ENCODE data around the gene SLC6A6.

SLC6A6 gene

GRCh38 chr3:14473411-14473891 is 71.0 kb downstream of the SLC6A6 start:
- no peak for DNase-seq

GRCh38 chr3:14474363-14475081 is 72.1 kb downstream of the SLC6A6 start:
- DNase-seq, result no peak

GRCh38 chr3:14475621-14476020 is 73.2 kb downstream of the SLC6A6 start:
- no peak for DNase-seq

- no peak for DNase-seq
Measured at GRCh38 chr3:14476583-14477265, 74.3 kb downstream of the SLC6A6 start.

GRCh38 chr3:14477311-14477935 is 75.0 kb downstream of the SLC6A6 start:
- no peak for DNase-seq

- no peak for DNase-seq
Measured at GRCh38 chr3:14478956-14479550, 76.6 kb downstream of the SLC6A6 start.

GRCh38 chr3:14479591-14479990 is 77.2 kb downstream of the SLC6A6 start:
- DNase-seq, result no peak

GRCh38 chr3:14480207-14481017 is 78.0 kb downstream of the SLC6A6 start:
- DNase-seq, result no peak

GRCh38 chr3:14481018-14481645 is 78.7 kb downstream of the SLC6A6 start:
- DNase-seq, result no peak

GRCh38 chr3:14481646-14482036 is 79.2 kb downstream of the SLC6A6 start:
- no peak for DNase-seq

GRCh38 chr3:14482271-14482721 is 79.9 kb downstream of the SLC6A6 start:
- no peak for DNase-seq

GRCh38 chr3:14483286-14483685 is 80.9 kb downstream of the SLC6A6 start:
- DNase-seq, result no peak

- no peak for DNase-seq
Measured at GRCh38 chr3:14484741-14485140, 82.3 kb downstream of the SLC6A6 start.

- DNase-seq, result no peak
Measured at GRCh38 chr3:14485981-14486380, 83.6 kb downstream of the SLC6A6 start.

- DNase-seq, result no peak
Measured at GRCh38 chr3:14486460-14486859, 84.1 kb downstream of the SLC6A6 start.

- no peak for DNase-seq
Measured at GRCh38 chr3:14487086-14487485, 84.7 kb downstream of the SLC6A6 start.

- no peak for DNase-seq
Measured at GRCh38 chr3:14487821-14488220, 85.4 kb downstream of the SLC6A6 start.

- no peak for DNase-seq
Measured at GRCh38 chr3:14488286-14489041, 86.1 kb downstream of the SLC6A6 start.

GRCh38 chr3:14489641-14490040 is 87.2 kb downstream of the SLC6A6 start:
- DNase-seq, result no peak

- no peak for DNase-seq
Measured at GRCh38 chr3:14490255-14490654, 87.8 kb downstream of the SLC6A6 start.

- DNase-seq, result no peak
Measured at GRCh38 chr3:14490831-14491230, 88.4 kb downstream of the SLC6A6 start.
